ENCODE results near the gene SPEF1. TPM values are rescaled to one million over a fixed set of nuclear protein-coding genes. Genes with fewer than 3 reads are reported as not detected.
A peak's percentile ranks its signal among the peaks of the same experiment; 100 is the strongest.

SPEF1 gene
- total RNA-seq, 2 experiments from 2014 or later, result not detected

DNA sequence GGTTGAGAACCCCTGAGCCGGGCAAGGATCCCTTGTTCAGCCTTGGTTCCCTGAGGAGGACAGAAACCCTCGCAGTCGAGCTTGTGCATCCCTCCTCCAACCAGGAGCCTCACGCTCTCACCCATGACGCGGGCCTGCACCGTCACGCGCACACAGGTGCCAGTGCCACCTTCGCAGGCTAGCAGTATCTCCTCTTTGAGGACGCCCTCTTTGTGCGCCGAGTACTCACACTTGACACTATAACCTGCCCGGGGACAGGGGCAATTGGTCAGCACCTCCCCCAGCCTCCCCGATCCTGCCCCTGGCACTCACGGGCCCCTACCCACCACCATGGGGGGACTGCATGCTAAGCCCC is 27.0 kb downstream of the SPEF1 start:
- H3K27me3 Mint-ChIP-seq, result no peaks in the 10 kb centered on the region
- intact Hi-C loops (cut with DNase I, micrococcal nuclease), result loop anchor here in 1 of 2 experiments (2.0 to 5.0 kb wide), 2 partner anchors 263 to 331 kb away; partner anchors contain the start of gene RNF24
- TF ChIP-seq CTCF (IDR thresholded peaks at IDR 0.05), result no peak
- Histone ChIP-seq H3K27me3 (ENCODE audit: control insufficient read depth in 1 of 2, insufficient read depth in 2 of 2, low read length in 2 of 2) (no peaks in the 10 kb centered on the region), H3K36me3 (ENCODE audit: insufficient read depth, low read length) (peaks cover 8% of the 10 kb centered on the region), H3K4me3 (ENCODE audit: low read length) (no peak overlapping the region), H3K9me3 (ENCODE audit: control insufficient read depth in 1 of 2, insufficient read depth in 1 of 2, low read length in 2 of 2) (no peaks in the 10 kb centered on the region), H3K4me1 (ENCODE audit: insufficient read depth, low read length) (peaks cover 12% of the 10 kb centered on the region), H3K27ac (ENCODE audit: low read depth in 1 of 2, low read length in 2 of 2) (no peak overlapping the region)
- no peak for DNase-seq
- H3K36me3 Mint-ChIP-seq (ENCODE audit: low read depth), result peaks cover 22% of the 10 kb centered on the region
- CTCF ChIA-PET, result interaction anchor here (1.4 kb wide), 1 partner anchor 101 kb away, joined by 5 read pairs; no protein-coding TSS in a partner anchor
- H3K27ac Mint-ChIP-seq, result no peak overlapping the region
- H3K9me3 Mint-ChIP-seq, result no peaks in the 10 kb centered on the region
- no peak for ATAC-seq (ENCODE audit: poor library complexity)
- POLR2A ChIA-PET, result interaction anchor here (3.4 kb wide), 1 partner anchor 14 kb away, joined by 17 read pairs; the partner anchor contains the start of gene ADISSP
- H3K4me3 Mint-ChIP-seq, result no peak overlapping the region
- H3K4me1 Mint-ChIP-seq (ENCODE audit: low read depth), result peaks cover 14% of the 10 kb centered on the region

DNA sequence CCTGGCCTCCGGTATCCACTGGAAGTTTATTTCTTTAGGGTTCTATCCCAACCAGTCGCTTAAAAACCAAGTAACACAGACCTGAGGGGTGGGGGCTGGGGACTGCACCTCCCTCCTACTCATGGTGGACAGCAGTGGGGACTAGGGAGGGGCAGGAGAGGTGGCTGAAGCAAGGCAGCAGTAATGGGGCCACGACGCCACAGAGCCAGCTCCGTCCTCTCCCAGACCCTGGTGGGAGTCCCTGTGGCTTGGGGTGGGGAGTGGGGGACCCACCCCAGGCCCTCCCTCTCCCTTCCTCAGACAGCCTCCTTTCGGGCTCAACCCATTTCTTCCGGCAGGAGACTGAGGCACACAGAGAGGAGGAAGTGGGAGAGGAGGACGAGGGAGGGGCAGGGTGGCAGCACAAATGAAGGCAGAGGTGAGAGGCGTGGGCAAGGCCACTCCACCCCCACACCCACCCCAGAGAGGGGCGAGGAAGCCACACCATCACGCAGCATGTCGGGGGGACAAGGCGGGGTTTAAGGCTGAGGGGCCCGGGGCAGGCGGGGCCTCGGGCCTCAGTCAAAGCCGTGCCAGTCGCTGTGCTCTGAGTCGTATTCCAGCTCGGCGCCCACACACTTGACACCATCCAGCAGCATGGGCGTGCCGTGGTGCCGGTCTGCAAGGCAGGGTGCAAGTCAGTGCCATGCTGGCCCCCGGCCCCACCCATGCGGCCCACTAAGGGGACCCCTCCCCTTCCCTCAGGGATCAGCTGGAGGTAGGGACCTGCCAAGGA is 27.6 kb downstream of the SPEF1 start:
- Histone ChIP-seq H3K9me3 (ENCODE audit: control insufficient read depth in 1 of 2, insufficient read depth in 1 of 2, low read length in 2 of 2) (no peaks in the 10 kb centered on the region), H3K27ac (ENCODE audit: low read depth in 1 of 2, low read length in 2 of 2) (no peak overlapping the region), H3K4me3 (ENCODE audit: low read length) (no peak overlapping the region), H3K36me3 (ENCODE audit: insufficient read depth, low read length) (peaks cover 8% of the 10 kb centered on the region), H3K27me3 (ENCODE audit: control insufficient read depth in 1 of 2, insufficient read depth in 2 of 2, low read length in 2 of 2) (peaks cover 0 to 3% of the 10 kb centered on the region in 2 experiments), H3K4me1 (ENCODE audit: insufficient read depth, low read length) (peaks cover 13% of the 10 kb centered on the region)
- Mint-ChIP-seq H3K36me3 (ENCODE audit: low read depth) (peaks cover 22% of the 10 kb centered on the region), H3K27me3 (no peaks in the 10 kb centered on the region), H3K4me3 (no peak overlapping the region), H3K9me3 (no peaks in the 10 kb centered on the region), H3K27ac (peak overlapping the region; percentile 70), H3K4me1 (ENCODE audit: low read depth) (peaks cover 14% of the 10 kb centered on the region)
- ChIA-PET POLR2A (interaction anchor here (0.7 to 3.4 kb wide), 5 partner anchors 12 to 101 kb away, joined by 3 to 17 read pairs (median 3); partner anchors contain the start of genes ADISSP and AP5S1), CTCF (interaction anchor here (0.6 to 3.5 kb wide), 8 partner anchors 14 to 101 kb away, joined by 3 to 25 read pairs (median 4); partner anchors contain the start of genes ADISSP, AP5S1, CENPB and SPEF1)
- ATAC-seq (ENCODE audit: poor library complexity), result no peak
- intact Hi-C loops (cut with DNase I, micrococcal nuclease), result loop anchor here (1.0 to 5.0 kb wide), 6 partner anchors 15 to 331 kb away; partner anchors contain the start of genes AP5S1 (in 1 of the 2) and RNF24 (in 1 of the 2)
- no peak for TF ChIP-seq CTCF (IDR thresholded peaks at IDR 0.05)
- DNase-seq, result no peak

DNA sequence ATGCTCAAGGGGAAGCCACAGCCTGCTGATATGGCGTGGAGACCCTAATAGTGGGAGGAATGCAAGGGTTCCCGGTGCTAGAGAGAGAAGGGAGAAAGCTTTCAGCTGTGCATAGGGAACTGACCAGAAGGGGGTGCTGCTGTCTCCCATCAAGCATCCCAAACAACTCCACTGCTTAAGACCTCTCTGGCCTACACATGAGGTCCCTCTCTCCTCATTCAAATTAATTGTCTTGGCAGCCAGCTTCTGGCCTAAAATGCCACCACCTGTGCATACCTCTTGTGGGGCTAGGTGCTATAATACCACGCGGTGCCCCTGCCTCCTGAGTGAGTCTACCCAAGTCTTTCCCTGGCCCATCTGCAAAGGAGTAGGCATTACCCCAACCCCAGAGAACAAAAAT is 28.1 kb downstream of the SPEF1 start:
- Histone ChIP-seq H3K27ac (ENCODE audit: low read depth in 1 of 2, low read length in 2 of 2) (no peak overlapping the region), H3K4me1 (ENCODE audit: insufficient read depth, low read length) (peaks cover 13% of the 10 kb centered on the region), H3K4me3 (ENCODE audit: low read length) (no peak overlapping the region), H3K36me3 (ENCODE audit: insufficient read depth, low read length) (peaks cover 6% of the 10 kb centered on the region), H3K27me3 (ENCODE audit: control insufficient read depth in 1 of 2, insufficient read depth in 2 of 2, low read length in 2 of 2) (peaks cover 0 to 9% of the 10 kb centered on the region in 2 experiments), H3K9me3 (ENCODE audit: control insufficient read depth in 1 of 2, insufficient read depth in 1 of 2, low read length in 2 of 2) (no peaks in the 10 kb centered on the region)
- intact Hi-C loops (cut with DNase I, micrococcal nuclease), result loop anchor here (1.0 to 5.0 kb wide), 5 partner anchors 15 to 264 kb away; partner anchors contain the start of genes AP5S1 (in 1 of the 2) and RNF24 (in 1 of the 2)
- H3K4me3 Mint-ChIP-seq, result peak overlapping the region; percentile 92
- peak; percentile 60 for TF ChIP-seq CTCF (IDR thresholded peaks at IDR 0.05)
- POLR2A ChIA-PET, result interaction anchor here (0.7 to 3.4 kb wide), 5 partner anchors 13 to 102 kb away, joined by 3 to 17 read pairs (median 3); partner anchors contain the start of genes ADISSP and AP5S1
- CTCF ChIA-PET, result interaction anchor here (0.6 to 3.5 kb wide), 11 partner anchors 8 to 102 kb away, joined by 3 to 25 read pairs (median 3); partner anchors contain the start of genes ADISSP, AP5S1, CENPB and SPEF1
- no peaks in the 10 kb centered on the region for H3K27me3 Mint-ChIP-seq
- DNase-seq (peak; percentile 45 to 83 (median 56)), ATAC-seq (ENCODE audit: poor library complexity) (peak; percentile 64)
- peak overlapping the region; percentile 70 for H3K27ac Mint-ChIP-seq
- H3K9me3 Mint-ChIP-seq, result no peaks in the 10 kb centered on the region
- peaks cover 22% of the 10 kb centered on the region for H3K36me3 Mint-ChIP-seq (ENCODE audit: low read depth)
- H3K4me1 Mint-ChIP-seq (ENCODE audit: low read depth), result peaks cover 14% of the 10 kb centered on the region
